ENCODE measurements around the gene IL4R.

IL4R gene

DNA sequence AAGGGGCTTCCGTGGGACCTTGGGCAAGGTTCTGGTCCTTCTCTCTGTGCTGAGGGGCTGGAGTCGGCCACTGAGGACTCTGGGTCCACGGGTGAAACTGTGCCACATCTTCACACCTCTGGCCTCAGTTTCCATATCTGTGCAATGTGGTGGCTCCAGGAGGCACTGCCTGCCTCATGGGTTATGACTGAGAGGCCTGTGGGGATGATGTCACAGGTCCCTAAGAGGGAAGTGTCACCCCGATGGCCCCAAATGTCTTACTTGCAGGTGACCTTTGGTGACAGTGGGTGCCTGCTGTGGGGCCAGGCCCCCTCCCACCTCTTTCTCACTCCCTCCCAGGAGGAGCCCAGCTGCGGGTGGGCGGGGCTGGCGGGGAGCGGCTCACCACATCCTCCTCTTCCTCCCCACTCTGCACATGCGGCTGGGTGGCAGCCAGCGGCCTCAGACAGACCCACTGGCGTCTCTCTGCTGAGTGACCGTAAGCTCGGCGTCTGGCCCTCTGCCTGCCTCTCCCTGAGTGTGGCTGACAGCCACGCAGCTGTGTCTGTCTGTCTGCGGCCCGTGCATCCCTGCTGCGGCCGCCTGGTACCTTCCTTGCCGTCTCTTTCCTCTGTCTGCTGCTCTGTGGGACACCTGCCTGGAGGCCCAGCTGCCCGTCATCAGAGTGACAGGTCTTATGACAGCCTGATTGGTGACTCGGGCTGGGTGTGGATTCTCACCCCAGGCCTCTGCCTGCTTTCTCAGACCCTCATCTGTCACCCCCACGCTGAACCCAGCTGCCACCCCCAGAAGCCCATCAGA lies 88.2 kb downstream of the IL4R start, which contains the start of gene IL21R:
Gene IL21R, plus strand, starts transcription at position 407 of the 801 bp plus-strand sequence. CDS start 27,898 bp downstream, outside the sequence.
- Histone ChIP-seq H3K9me3 (replicated peaks; ENCODE audit: insufficient read depth, low read length) (no peaks in the 10 kb centered on the region), H3K79me2 (ENCODE audit: low read length) (peaks cover 23% of the 10 kb centered on the region), H3K27me3 (replicated peaks; ENCODE audit: insufficient read depth, low read length) (no peaks in the 10 kb centered on the region), H3K9me2 (replicated peaks; ENCODE audit: insufficient read depth, low read length) (no peaks in the 10 kb centered on the region), H3F3A (ENCODE audit: insufficient read depth, low read length) (peaks cover 9% of the 10 kb centered on the region; the same call in 1 of the 2 replicates), H4K20me1 (ENCODE audit: insufficient read depth, low read length) (no peaks in the 10 kb centered on the region), H2AFZ (ENCODE audit: low read length) (peak within 1 kb of the TSS; percentile 57), H3K4me1 (ENCODE audit: low read length) (peaks cover 14% of the 10 kb centered on the region), H3K36me3 (replicated peaks; ENCODE audit: insufficient read depth, low read length) (no peaks in the 10 kb centered on the region), H3K9ac (ENCODE audit: low read length) (peak within 1 kb of the TSS; percentile 75), H3K27ac (ENCODE audit: low read length) (peak within 1 kb of the TSS; percentile 69), H3K4me3 (ENCODE audit: low read length) (peak within 1 kb of the TSS; percentile 74), H3K4me2 (ENCODE audit: low read depth, low read length) (peak within 1 kb of the TSS; percentile 98)
- peak; percentile 74 for DNase-seq
- TF ChIP-seq, protein P1, sequence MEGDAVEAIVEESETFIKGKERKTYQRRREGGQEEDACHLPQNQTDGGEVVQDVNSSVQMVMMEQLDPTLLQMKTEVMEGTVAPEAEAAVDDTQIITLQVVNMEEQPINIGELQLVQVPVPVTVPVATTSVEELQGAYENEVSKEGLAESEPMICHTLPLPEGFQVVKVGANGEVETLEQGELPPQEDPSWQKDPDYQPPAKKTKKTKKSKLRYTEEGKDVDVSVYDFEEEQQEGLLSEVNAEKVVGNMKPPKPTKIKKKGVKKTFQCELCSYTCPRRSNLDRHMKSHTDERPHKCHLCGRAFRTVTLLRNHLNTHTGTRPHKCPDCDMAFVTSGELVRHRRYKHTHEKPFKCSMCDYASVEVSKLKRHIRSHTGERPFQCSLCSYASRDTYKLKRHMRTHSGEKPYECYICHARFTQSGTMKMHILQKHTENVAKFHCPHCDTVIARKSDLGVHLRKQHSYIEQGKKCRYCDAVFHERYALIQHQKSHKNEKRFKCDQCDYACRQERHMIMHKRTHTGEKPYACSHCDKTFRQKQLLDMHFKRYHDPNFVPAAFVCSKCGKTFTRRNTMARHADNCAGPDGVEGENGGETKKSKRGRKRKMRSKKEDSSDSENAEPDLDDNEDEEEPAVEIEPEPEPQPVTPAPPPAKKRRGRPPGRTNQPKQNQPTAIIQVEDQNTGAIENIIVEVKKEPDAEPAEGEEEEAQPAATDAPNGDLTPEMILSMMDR (IDR thresholded peaks at IDR 0.05; ENCODE audit: low read length) = no peak
- no peak for TF ChIP-seq EZH2 (optimal IDR thresholded peaks at IDR 0.05; ENCODE audit: low read depth, low read length)
- no peak for TF ChIP-seq EZH2phosphoT487 (IDR thresholded peaks at IDR 0.05; ENCODE audit: low read length)

DNA sequence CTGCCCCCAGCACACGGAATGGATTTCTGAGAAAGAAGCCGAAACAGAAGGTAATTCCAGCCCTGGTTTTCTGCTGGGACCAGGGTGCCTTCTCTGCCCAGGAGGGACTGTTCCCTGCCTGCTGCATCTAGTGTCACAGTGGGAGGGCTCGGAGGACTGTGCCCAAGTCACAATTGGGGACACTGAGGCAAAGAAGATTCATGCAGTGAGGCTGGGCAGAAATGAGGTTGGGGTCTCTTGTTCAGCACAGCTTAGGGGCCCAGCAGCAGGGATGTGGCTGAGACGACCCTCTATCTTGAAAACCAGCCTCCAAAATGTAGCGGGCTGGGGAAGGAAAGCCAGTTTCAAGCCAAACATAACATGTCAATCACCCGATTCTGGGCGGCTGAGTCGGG lies 88.8 kb downstream of the IL4R start:
- Histone ChIP-seq H3K27me3 (replicated peaks; ENCODE audit: insufficient read depth, low read length) (no peaks in the 10 kb centered on the region), H3K9ac (ENCODE audit: low read length) (peak overlapping the region; percentile 75), H2AFZ (ENCODE audit: low read length) (peak overlapping the region; percentile 57), H3K9me3 (replicated peaks; ENCODE audit: insufficient read depth, low read length) (no peaks in the 10 kb centered on the region), H3K36me3 (replicated peaks; ENCODE audit: insufficient read depth, low read length) (no peaks in the 10 kb centered on the region), H3F3A (ENCODE audit: insufficient read depth, low read length) (peaks cover 9% of the 10 kb centered on the region; the same call in 1 of the 2 replicates), H3K4me2 (ENCODE audit: low read depth, low read length) (peak overlapping the region; percentile 98), H3K4me3 (ENCODE audit: low read length) (peak overlapping the region; percentile 74), H3K4me1 (ENCODE audit: low read length) (peaks cover 14% of the 10 kb centered on the region), H3K27ac (ENCODE audit: low read length) (peak overlapping the region; percentile 69), H4K20me1 (ENCODE audit: insufficient read depth, low read length) (no peaks in the 10 kb centered on the region), H3K9me2 (replicated peaks; ENCODE audit: insufficient read depth, low read length) (no peaks in the 10 kb centered on the region), H3K79me2 (ENCODE audit: low read length) (peaks cover 23% of the 10 kb centered on the region)
- no peak for DNase-seq
- TF ChIP-seq EZH2 (optimal IDR thresholded peaks at IDR 0.05; ENCODE audit: low read depth, low read length) (no peak), EZH2phosphoT487 (IDR thresholded peaks at IDR 0.05; ENCODE audit: low read length) (no peak)
- TF ChIP-seq, protein P1 (IDR thresholded peaks at IDR 0.05; ENCODE audit: low read length) = no peak

DNA sequence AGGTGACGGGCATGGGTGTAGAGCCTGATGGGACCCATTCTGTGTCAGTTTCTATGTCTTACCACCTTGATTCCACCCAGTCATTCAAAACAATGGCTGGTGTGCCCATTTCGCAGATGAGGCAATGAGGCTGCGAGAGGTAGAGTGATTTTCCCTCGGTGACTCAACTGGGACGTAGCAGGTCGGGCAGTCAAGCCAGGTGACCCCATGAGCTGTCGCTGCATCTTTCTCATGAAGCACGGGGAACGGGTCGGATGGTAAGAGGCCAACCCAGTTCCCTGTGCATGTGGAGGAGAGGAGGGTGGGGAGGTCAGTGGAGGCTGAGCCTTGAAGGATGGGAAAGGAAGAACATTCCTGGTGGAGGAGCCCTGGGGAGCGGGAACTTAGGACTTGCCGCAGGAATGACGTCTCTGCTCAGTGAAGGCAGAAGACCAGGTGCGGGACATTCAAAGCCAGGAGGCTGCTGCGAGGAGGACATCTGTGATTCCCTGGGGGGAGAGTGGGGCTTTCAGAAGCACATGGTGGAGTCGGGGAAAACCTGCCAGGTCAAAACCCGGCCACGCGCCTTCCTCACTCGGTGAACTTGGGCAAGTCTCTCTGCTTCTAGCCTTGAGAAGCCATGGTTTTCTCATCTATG lies 89.3 kb downstream of the IL4R start:
- DNase-seq = no peak
- Histone ChIP-seq H3K4me2 (ENCODE audit: low read depth, low read length) (peak overlapping the region; percentile 98), H3K27ac (ENCODE audit: low read length) (peak overlapping the region; percentile 69; the same call in 1 of the 2 replicates), H3K27me3 (replicated peaks; ENCODE audit: insufficient read depth, low read length) (no peaks in the 10 kb centered on the region), H3K4me1 (ENCODE audit: low read length) (peaks cover 14% of the 10 kb centered on the region), H3K4me3 (ENCODE audit: low read length) (peak overlapping the region; percentile 74), H3K9me3 (replicated peaks; ENCODE audit: insufficient read depth, low read length) (no peaks in the 10 kb centered on the region), H3K36me3 (replicated peaks; ENCODE audit: insufficient read depth, low read length) (no peaks in the 10 kb centered on the region), H3K9ac (ENCODE audit: low read length) (peak overlapping the region; percentile 75), H3K79me2 (ENCODE audit: low read length) (peaks cover 23% of the 10 kb centered on the region), H4K20me1 (ENCODE audit: insufficient read depth, low read length) (no peaks in the 10 kb centered on the region), H3F3A (ENCODE audit: insufficient read depth, low read length) (peaks cover 9% of the 10 kb centered on the region; the same call in 1 of the 2 replicates), H2AFZ (ENCODE audit: low read length) (peak overlapping the region; percentile 57), H3K9me2 (replicated peaks; ENCODE audit: insufficient read depth, low read length) (no peaks in the 10 kb centered on the region)
- TF ChIP-seq EZH2 (optimal IDR thresholded peaks at IDR 0.05; ENCODE audit: low read depth, low read length) (no peak), EZH2phosphoT487 (IDR thresholded peaks at IDR 0.05; ENCODE audit: low read length) (no peak)
- TF ChIP-seq, protein P1 (IDR thresholded peaks at IDR 0.05; ENCODE audit: low read length) = no peak
